GM20431 (cell line): Measurements from ENCODE around the gene AGAP2.
"Not testable (repeated sequence)": the region's sequence is repeated elsewhere in the genome, so short reads cannot be mapped to it uniquely, and the experiment has no call there.

Source experiments
- in situ Hi-C: fragments of 300-500 bp; cut with MseI, MboI; formaldehyde crosslinking; loops from one replicate; pipeline ENCODE4 v1.15.0; 2020; ENCODE audit warnings: low sequenced_read_pairs; ENCODE audit not compliant: unreplicated experiment

AGAP2 gene

DNA sequence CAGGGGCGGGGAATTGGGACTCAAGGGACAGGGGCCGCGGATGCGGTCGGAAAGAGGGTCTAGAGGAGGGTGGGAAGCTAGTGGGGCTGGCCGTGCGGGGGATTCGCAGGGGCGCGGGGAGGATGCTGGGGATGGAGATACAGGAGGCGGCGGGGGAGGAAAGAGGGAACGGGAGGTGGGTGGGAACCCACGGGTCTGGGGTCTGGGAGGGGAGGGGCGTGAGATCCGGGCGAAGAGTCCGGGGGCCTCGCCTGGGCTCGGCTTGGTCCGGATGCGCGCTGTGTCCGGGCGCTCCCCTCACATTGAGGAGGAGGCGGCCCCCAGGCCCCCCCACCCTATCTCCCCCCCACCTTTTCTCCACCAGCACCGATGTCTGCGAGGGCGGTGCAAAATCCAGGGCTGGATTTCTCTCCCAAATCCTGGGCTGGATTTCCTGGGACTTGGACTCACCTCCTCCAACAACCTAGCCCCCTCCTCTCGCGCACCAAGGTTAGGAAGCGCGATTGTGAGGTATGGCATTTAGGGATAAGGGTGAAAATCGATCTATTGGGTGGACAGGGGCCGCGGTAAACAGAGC lies at the start of gene AGAP2:
TSS of gene AGAP2 (minus strand) at position 82 of the 577 bp plus-strand sequence. CDS start 496 bp downstream, outside the sequence.
- in situ Hi-C loops = no loop called here

DNA sequence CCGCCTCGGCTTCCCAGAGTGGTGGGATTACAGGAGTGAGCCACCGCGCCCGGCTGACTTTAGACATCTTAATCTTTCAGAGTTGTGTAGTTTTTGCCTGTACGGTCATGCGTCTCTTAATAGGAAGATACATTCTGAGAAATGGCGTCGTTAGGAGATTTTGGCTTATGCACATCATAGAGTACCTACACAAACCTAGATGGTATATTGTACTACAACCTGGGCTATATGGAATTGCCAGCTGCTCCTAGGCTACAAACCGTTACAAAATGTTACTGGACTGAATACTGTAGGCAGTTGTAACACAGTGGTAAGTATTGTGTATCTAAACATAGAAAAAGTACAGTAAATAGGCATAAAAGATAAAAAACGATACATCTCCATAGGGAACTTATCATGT lies 45.3 kb upstream of the AGAP2 start:
- in situ Hi-C loops = no loop called here

- in situ Hi-C loops = no loop called here
Observed at GRCh38 chr12:57783466-57783801, 44.9 kb upstream of the AGAP2 start.

- in situ Hi-C loops = no loop called here
Observed at GRCh38 chr12:57782608-57783465, 44.3 kb upstream of the AGAP2 start, which contains the start of gene TSFM. Gene TSFM (plus strand): TSS chr12:57782787. CDS start chr12:57782802, 15 bp downstream.

- in situ Hi-C loops = no loop called here
Observed at GRCh38 chr12:57782243-57782607, 43.7 kb upstream of the AGAP2 start.

GRCh38 chr12:57781801-57782200 lies 43.3 kb upstream of the AGAP2 start:
- in situ Hi-C loops = no loop called here

DNA sequence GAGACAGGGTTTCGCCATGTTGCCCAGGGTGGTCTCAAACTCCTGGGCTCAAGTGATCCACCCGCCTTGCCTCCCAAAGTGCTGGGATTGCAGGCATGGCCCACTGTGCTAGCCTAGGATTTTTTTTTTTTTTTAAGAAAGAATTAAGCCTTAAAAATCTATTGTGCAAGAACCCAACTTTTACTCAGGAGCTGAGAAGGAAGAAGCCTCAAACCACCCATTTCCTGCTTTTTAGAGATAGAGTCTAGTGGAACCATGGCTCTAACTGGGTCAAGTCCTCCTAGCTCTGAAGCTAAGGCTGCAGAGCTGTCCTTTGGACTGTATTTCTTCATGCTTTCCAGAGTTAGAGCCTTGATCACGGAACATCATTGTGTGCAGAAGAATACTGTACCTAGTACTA lies 42.7 kb upstream of the AGAP2 start:
- in situ Hi-C loops = no loop called here

- in situ Hi-C loops = no loop called here
Observed at GRCh38 chr12:57780284-57780897, 41.8 kb upstream of the AGAP2 start.

GRCh38 chr12:57779736-57780135 lies 41.2 kb upstream of the AGAP2 start:
- in situ Hi-C loops = no loop called here

GRCh38 chr12:57777911-57778310 lies 39.4 kb upstream of the AGAP2 start:
- in situ Hi-C loops = no loop called here

DNA sequence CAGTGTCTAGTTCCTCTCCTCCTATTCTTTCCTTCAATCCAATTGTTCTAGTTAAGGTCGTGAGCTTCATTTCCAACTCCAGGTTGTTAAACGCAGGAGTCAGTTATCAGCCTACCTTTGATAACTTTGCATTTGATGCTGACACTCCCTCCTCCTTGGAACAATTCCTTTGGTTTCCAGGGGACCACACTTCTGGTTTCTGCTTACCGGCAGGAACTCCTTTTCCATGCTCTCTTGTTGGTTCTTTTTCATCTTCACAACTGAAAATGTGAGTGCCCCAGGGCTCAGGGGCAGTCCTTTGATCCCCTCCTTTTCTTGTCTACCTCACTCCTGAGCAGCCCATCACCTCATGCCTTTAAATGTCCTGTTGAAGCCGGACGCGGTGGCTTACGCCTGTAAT lies 38.8 kb upstream of the AGAP2 start:
- in situ Hi-C loops = no loop called here

- in situ Hi-C loops = no loop called here
Observed at GRCh38 chr12:57776247-57776587, 37.7 kb upstream of the AGAP2 start.

DNA sequence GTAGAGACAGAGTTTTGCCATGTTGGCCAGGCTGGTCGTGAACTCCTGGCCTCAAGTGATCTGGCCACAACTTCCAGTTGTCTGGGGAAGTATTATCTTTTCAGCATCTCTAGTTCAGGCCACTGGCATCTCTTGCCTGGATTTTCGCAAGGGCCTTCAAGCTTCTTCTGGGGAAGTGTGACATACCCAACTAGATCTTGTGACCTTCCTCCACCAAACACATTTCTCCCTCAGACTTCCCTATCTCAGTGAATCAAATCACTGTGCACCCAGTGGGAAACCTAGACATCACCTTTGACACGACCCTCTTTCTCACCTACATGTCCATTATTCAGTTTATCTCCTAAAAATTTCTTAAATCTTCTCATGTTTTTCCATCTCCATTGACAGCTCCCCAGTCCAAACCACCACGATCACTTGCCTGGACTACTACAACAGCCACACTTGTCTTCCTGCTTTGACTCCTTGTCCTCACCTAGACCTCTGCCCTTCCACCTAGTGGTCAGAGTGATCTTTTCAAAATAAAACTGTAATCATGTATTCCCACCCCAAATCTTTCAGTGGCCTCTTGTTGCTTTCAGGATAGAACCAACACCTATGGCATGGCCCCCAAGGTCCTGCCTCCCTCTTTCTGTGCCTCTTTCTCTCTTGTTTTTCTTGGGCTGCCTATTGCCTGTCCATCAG lies 37.2 kb upstream of the AGAP2 start:
- in situ Hi-C loops = no loop called here

DNA sequence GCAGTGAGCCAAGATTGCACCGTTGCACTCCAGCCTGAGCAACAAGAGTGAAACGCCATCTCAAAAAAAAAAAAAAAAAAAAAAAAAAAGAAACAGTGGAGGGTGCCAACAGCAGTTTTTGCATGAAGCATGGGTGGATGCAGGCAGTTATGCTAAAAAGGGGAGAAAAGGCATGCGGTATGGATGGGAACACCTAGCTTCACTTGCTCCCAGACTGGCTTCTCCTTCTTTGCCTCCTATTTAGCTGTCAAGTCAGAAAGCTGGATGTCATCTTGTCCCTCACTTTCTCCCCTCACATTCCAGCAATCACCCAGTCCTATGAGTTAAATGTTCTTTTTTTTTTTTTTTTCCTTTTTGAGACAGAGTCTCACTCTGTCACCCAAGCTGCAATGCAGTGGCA lies 36.5 kb upstream of the AGAP2 start:
- in situ Hi-C loops = no loop called here

- in situ Hi-C loops = not testable (repeated sequence)
Observed at GRCh38 chr12:57774634-57775033, 36.1 kb upstream of the AGAP2 start.

DNA sequence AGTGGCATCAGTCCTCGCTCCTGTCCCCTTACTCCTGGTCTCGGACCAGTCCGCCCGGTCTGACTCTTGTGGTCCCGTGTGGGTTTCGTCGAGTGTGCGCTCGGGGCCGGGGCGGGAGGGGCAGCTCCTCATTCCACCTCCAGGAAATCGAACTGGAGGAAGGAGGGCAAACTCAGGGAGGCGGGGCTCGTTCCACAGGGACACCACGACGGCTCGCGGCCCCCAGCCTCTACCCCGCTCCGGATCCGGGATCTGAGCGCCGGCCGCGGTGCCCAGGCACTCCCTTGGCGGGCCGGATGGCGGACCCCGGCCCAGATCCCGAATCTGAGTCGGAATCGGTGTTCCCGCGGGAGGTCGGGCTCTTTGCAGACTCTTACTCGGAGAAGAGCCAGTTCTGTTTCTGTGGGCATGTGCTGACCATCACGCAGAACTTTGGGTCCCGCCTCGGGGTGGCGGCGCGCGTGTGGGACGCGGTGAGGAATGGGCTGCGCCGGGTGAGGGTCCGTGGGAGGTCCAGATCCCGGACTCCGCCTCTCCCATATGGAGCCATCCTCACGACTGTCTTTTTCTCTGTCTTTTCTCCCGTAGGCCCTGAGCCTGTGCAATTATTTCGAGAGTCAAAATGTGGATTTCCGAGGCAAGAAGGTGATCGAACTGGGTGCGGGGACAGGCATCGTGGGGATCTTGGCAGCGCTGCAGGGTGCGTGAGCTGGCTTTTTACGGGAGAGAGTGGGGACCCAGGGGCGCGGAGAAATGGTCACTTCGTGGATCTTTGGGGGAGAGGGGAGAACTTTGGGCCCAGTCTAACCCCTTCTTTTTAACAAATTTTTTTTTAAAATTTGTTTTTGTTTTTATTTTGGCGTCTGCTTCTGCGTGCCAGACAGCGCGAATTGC lies 34.1 kb upstream of the AGAP2 start, which contains the start of gene EEF1AKMT3:
TSS of gene EEF1AKMT3 (plus strand) at position 186 of the 894 bp plus-strand sequence. CDS start at position 297, 111 bp downstream.
- in situ Hi-C loops = no loop called here

DNA sequence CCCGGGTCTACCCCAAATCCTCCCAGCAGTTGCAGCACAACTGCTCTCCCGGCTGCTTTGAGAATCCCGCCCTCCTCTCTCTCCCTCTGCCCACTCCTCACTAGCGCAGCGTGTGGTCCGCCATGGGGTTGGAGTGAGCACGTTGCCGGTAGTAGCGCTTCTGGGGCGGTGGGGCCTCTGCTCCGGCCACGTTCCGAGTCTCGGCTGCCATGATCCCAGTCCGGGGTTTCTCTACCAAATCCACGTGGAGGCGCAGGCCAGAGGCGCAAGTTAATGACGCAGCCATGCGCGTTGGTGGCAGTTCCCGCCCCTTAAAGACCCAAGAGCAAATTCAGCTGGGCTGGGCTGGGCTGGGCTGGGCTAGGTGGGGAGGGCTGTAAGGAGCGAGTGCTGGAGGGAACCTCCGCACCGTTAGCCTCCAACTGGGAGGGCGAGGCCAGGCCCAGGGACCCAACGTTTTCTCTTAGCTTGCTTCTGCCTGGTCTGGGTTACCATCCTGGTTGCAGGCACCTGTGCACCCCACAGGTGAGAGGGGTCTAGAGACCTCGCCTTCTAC lies 33.4 kb upstream of the AGAP2 start, which contains the start of gene METTL1:
TSS of gene METTL1 (minus strand) at position 233 of the 556 bp plus-strand sequence. CDS start at position 211, 22 bp downstream.
- in situ Hi-C loops = no loop called here

DNA sequence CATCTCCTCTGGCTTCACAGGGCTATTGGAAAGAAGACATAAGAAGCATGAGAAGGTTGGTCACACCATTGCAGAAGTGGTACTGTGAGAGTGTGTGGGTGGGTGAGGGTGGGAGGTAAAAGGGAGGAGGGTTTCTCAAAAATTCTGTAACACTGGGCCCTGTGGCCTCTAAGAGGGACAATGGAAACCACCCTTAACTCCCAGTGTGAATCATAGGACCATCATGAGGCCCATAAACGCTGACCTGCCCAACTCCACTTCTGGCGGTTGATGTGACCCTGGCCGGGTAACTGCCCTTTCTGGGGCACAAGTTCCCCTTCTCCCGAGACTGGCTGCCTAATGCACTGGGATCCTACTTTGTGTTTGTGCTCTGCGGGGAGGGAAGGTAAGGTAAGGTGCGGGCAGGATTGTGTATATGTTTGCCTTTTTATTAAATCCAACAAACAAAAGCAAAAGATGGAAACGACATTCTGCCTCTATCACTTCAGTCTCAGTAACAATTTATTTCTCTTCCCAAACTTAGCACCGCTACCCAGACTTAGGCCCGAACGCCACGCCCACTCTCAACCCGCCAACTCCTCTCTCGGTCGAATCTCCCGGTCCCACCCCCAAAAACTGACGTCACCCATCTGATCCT lies 32.8 kb upstream of the AGAP2 start:
- in situ Hi-C loops = no loop called here

DNA sequence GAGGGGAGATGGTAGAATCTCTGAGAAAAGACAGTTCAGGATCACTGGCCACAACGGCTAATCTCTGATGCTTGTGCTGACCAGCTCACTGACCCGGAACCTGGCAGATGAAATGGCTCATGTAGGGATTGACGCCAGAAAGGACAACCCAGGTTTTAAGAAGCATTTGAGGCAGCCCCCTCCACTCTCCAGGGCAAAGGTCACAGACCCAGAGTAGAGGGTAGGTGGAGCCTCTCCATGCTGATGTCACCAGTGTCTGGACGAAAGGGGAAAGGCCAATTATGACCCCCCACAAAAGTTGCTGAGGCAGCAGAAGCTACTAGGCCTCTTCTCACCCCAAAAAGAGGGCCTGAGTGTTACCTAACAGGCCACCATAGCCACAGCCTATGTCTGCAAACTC lies 32.2 kb upstream of the AGAP2 start:
- in situ Hi-C loops = no loop called here
